GM12878 (cell line): ENCODE measurements around the gene IER5L. TPM values are rescaled to one million over a fixed set of nuclear protein-coding genes. Genes with fewer than 3 reads are reported as not detected.
A peak's percentile ranks its signal among the peaks of the same experiment; 100 is the strongest.

Source experiments
- ATAC-seq: fragments of 200-7000 bp; cut with Tn5 transposase; 3 replicates; pipeline ENCODE4 v1.9.1; 2020; ENCODE audit warnings: mild to moderate bottlenecking, moderate library complexity
- BruUV-seq: library from RNA; stranded (reverse); fragments of 400-500 nt; replicated peaks from 2 replicates; lab custom pipeline; 2021; lab: Mats Ljungman, UMichigan
- CTCF ChIA-PET: fragments of 300-600 bp; sonication (Branson Sonifier 250); formaldehyde crosslinking; extraction: SDS; loops from one replicate; lab custom pipeline; 2021; ENCODE audit warnings: inconsistent platforms; lab: Yijun Ruan, JAX
- POLR2A ChIA-PET: fragments of 350-600 bp; formaldehyde crosslinking; extraction: SDS; loops from one replicate; lab custom pipeline; 2021; ENCODE audit warnings: inconsistent platforms; lab: Charles Lee
- RAD21 ChIA-PET: fragments of 300-600 bp; sonication (Branson Sonifier 250); formaldehyde crosslinking; loops from one replicate; lab custom pipeline; 2023; ENCODE audit warnings: antibody characterized with exemption; ENCODE audit not compliant: unreplicated experiment; lab: Charles Lee
- SMC1A ChIA-PET: fragments of 300-600 bp; sonication (Branson Sonifier 250); formaldehyde crosslinking; loops from one replicate; lab custom pipeline; 2023; ENCODE audit not compliant: unreplicated experiment, uncharacterized antibody; lab: Charles Lee
- DNase-seq: peaks from one replicate; pipeline ENCODE4 v3.0.0-alpha.2; 2011; ENCODE audit warnings: low read depth, low spot score
- FAIRE-seq: peaks from 3 replicates; lab custom pipeline; 2011; peaks lifted over from hg19 to GRCh38; lab: Jason Lieb, UNC
- H2AFZ ChIP-seq: 2 replicates; pipeline ENCODE4 v1.6.0; 2011; ENCODE audit warnings: low read depth, low read length, control low read depth; ENCODE audit not compliant: control insufficient read depth
- H3K27ac ChIP-seq: 2 replicates; pipeline ENCODE4 v1.5.1; 2011; ENCODE audit warnings: control low read depth; ENCODE audit not compliant: control insufficient read depth, insufficient read depth
- H3K27me3 ChIP-seq, 2 experiments: replicated peaks in 1 of 2; 2 replicates each; pipeline versions ENCODE4 v1.6.0 to v1.6.1; 2011; ENCODE audit warnings: low read length in 1 of 2; ENCODE audit not compliant: control insufficient read depth in 2 of 2, insufficient read depth in 2 of 2
- H3K36me3 ChIP-seq, 2 experiments: 2 replicates each; pipeline ENCODE4 v1.5.1; 2011; ENCODE audit warnings: low read length in 1 of 2; ENCODE audit not compliant: control insufficient read depth in 2 of 2, insufficient read depth in 2 of 2
- H3K4me1 ChIP-seq: 2 replicates; pipeline ENCODE4 v1.6.1; 2011; ENCODE audit warnings: mild to moderate bottlenecking, low read length, moderate library complexity, mixed read lengths; ENCODE audit not compliant: control insufficient read depth, insufficient read depth
- H3K4me2 ChIP-seq: 2 replicates; pipeline ENCODE4 v1.6.0; 2011; ENCODE audit warnings: control low read depth; ENCODE audit not compliant: control insufficient read depth, insufficient read depth
- H3K4me3 ChIP-seq: fragments of 200-600 bp; sonication (generic); 2 replicates; pipeline ENCODE4 v1.5.1; 2016
- H3K79me2 ChIP-seq: 2 replicates; pipeline ENCODE4 v1.6.0; 2011; ENCODE audit warnings: low read length; ENCODE audit not compliant: control insufficient read depth, insufficient read depth
- H3K9ac ChIP-seq: 2 replicates; pipeline ENCODE4 v1.8.0; 2011; ENCODE audit warnings: low read length, control low read depth, mixed read lengths; ENCODE audit not compliant: control insufficient read depth, insufficient read depth
- H3K9me3 ChIP-seq: replicated peaks from 3 replicates; pipeline ENCODE4 v1.5.1; 2011; ENCODE audit warnings: mild to moderate bottlenecking, low read length; ENCODE audit not compliant: control insufficient read depth, insufficient read depth
- H4K20me1 ChIP-seq: 2 replicates; pipeline ENCODE4 v1.6.0; 2011; ENCODE audit not compliant: control insufficient read depth, insufficient read depth
- ATF7 ChIP-seq: fragments of 450-650 bp; IDR thresholded peaks from 2 replicates; pipeline ENCODE4 v1.6.1; 2016; ENCODE audit warnings: low read depth, mild to moderate bottlenecking
- BACH1 ChIP-seq: fragments of 450-650 bp; IDR thresholded peaks from 2 replicates; pipeline ENCODE4 v1.6.1; 2017; ENCODE audit warnings: mild to moderate bottlenecking, borderline replicate concordance
- HCFC1 ChIP-seq: fragments of 150-350 bp; IDR thresholded peaks from 2 replicates; pipeline ENCODE4 v1.6.1; 2014; ENCODE audit warnings: low read length
- HSF1 ChIP-seq: fragments of 150-350 bp; IDR thresholded peaks from 2 replicates; pipeline ENCODE4 v1.6.1; 2014; ENCODE audit warnings: mild to moderate bottlenecking, low read depth, low read length
- NR2C1 ChIP-seq: fragments of 450-650 bp; IDR thresholded peaks from 2 replicates; pipeline ENCODE4 v1.6.1; 2017; ENCODE audit warnings: antibody characterized with exemption, mild to moderate bottlenecking, moderate library complexity
- RBBP5 ChIP-seq: fragments of 200-600 bp; sonication (generic); conservative IDR thresholded peaks from 2 replicates; pipeline ENCODE4 v1.6.1; 2016
- RCOR1 ChIP-seq: conservative IDR thresholded peaks from 2 replicates; pipeline ENCODE4 v1.6.1; 2012; ENCODE audit warnings: low read depth, low read length, improper control_type of control experiment
- SPI1 ChIP-seq: IDR thresholded peaks from 2 replicates; pipeline ENCODE4 v1.6.1; 2011; ENCODE audit warnings: low read depth, mild to moderate bottlenecking, low read length, moderate library complexity, borderline replicate concordance; ENCODE audit not compliant: insufficient read depth
- TCF3 ChIP-seq: IDR thresholded peaks from 2 replicates; pipeline ENCODE4 v1.6.1; 2012; ENCODE audit warnings: low read depth, mild to moderate bottlenecking, low read length, borderline replicate concordance; ENCODE audit not compliant: insufficient read depth
- ZBED1 ChIP-seq: IDR thresholded peaks from 2 replicates; pipeline ENCODE4 v1.6.1; 2016; ENCODE audit warnings: borderline replicate concordance
- WGBS: methylation state at CpG from one replicate; pipeline ENCODE4 v1.1.6; 2016; ENCODE audit warnings: low lambda C conversion rate; ENCODE audit not compliant: insufficient replicate concordance, insufficient coverage; ENCODE audit errors: missing lambda C conversion rate; 5-methylcytosine and 5-hydroxymethylcytosine counted together
- in situ Hi-C: fragments of 300-500 bp; cut with MboI; formaldehyde crosslinking; loops from 9 replicates; pipeline ENCODE4 v1.14.3; 2018; ENCODE audit warnings: mixed read lengths
- intact Hi-C: fragments of 100-400 bp; cut with micrococcal nuclease; formaldehyde crosslinking; loops from one replicate; pipeline ENCODE4 v1.14.2; 2022; ENCODE audit not compliant: unreplicated experiment
- polyA plus RNA-seq, 11 experiments: library from polyadenylated mRNA; depleted of rRNA in 4 of 11; unstranded in 6 of 11; stranded (reverse) in 5 of 11; fragments of >200 nt; fragmentation: Nextera tagmentation in 4 of 11; fragmentation: Illumina TruSeq in 1 of 11; extraction: Ambion mirVana in 4 of 11; extraction: Trizol in 1 of 11; gene quantifications; 1 replicate in 1 of 11; 2 replicates in 10 of 11; pipeline versions ENCODE4 v1.2.1 to v1.2.3, GENCODE V29; 2011 to 2016; ENCODE audit warnings: inconsistent platforms in 2 of 11, missing spikeins in 2 of 11, low read depth in 1 of 11
- total RNA-seq, 4 experiments: library from RNA; depleted of rRNA in 3 of 4; stranded (reverse); fragments of >200 nt in 3 of 4; fragmentation: Illumina TruSeq in 1 of 4; extraction: Trizol in 1 of 4; gene quantifications; 2 replicates each; pipeline versions ENCODE4 v1.2.1 to v1.2.3, GENCODE V29; 2013 to 2021

The IER5L gene
- total and polyA plus RNA-seq, 10 of the 15 experiments (the other 5 are each of a cell fraction or from before 2014, with no cell fraction given), result 0.04 to 1.4 (median 0.17) TPM

- RAD21 ChIA-PET, result interaction anchor here (0.8 to 10.4 kb wide), 16 partner anchors 24 to 451 kb away, joined by 3 to 197 read pairs (median 8); partner anchors contain the start of genes C9orf50 and NTMT1
- H2AFZ ChIP-seq, result no peak overlapping the region
- H3K4me3 ChIP-seq, result peak overlapping the region; percentile 81; the same call in 1 of the 2 replicates
- H3K27me3 ChIP-seq, result peaks cover 2 to 3% of the 10 kb centered on the region in 2 experiments; a peak in 2 of 4 replicates
- TF ChIP-seq BACH1, result 0 out of 2 replicates have a peak, but pooled peaks have one; percentile 15
- TF ChIP-seq NR2C1, result no peak
- FAIRE-seq, result no peak
- no peaks in the 10 kb centered on the region for H3K79me2 ChIP-seq
- BruUV-seq, result no TSS peak
- WGBS, result 33% methylated on average over 23 of the region's 29 CpGs
- no peak for ATAC-seq
- CTCF ChIA-PET, result interaction anchor here (0.7 to 13.1 kb wide), 28 partner anchors 8 to 456 kb away, joined by 3 to 273 read pairs (median 8); partner anchors contain the start of genes C9orf50 and NTMT1
- no peak overlapping the region for H3K9ac ChIP-seq
- intact Hi-C loops (loop anchor here (2.0 to 10.0 kb wide), 3 partner anchors 33 to 441 kb away; no protein-coding TSS in a partner anchor), in situ Hi-C loops (loop anchor here (5.0 kb wide), 1 partner anchor 439 kb away; no protein-coding TSS in a partner anchor)
- SMC1A ChIA-PET, result interaction anchor here (0.6 to 9.1 kb wide), 14 partner anchors 11 to 454 kb away, joined by 3 to 116 read pairs (median 4); partner anchors contain the start of gene NTMT1
- H3K9me3 ChIP-seq, result no peaks in the 10 kb centered on the region
- POLR2A ChIA-PET, result interaction anchor here (0.9 to 3.0 kb wide), 5 partner anchors 11 to 423 kb away, joined by 3 to 10 read pairs (median 3); no protein-coding TSS in a partner anchor
- no peaks in the 10 kb centered on the region for H4K20me1 ChIP-seq
- no peaks in the 10 kb centered on the region for H3K36me3 ChIP-seq
- peaks cover 26% of the 10 kb centered on the region for H3K4me1 ChIP-seq
- H3K27ac ChIP-seq, result no peak overlapping the region
- no peak for DNase-seq
- H3K4me2 ChIP-seq, result peak overlapping the region; percentile 98
Measured at GRCh38 chr9:129173296-129174101, 4.6 kb downstream of the IER5L start.

GRCh38 chr9:129172816-129173215 is 5.2 kb downstream of the IER5L start:
- intact Hi-C loops, result loop anchor here (10.0 kb wide), 2 partner anchors 322 to 442 kb away; no protein-coding TSS in a partner anchor

More at GRCh38 chr9:129172816-129173215, 5.2 kb downstream of the IER5L start:
- WGBS, result 18% methylated on average over 5 of the region's 5 CpGs
- in situ Hi-C loops, result loop anchor here (5.0 kb wide), 1 partner anchor 439 kb away; no protein-coding TSS in a partner anchor
- Histone ChIP-seq H3K9ac (no peak overlapping the region), H3K9me3 (no peaks in the 10 kb centered on the region), H3K27me3 (peaks cover 2 to 3% of the 10 kb centered on the region in 2 experiments; a peak in 2 of 4 replicates), H3K4me1 (peaks cover 23% of the 10 kb centered on the region; the same call in 1 of the 2 replicates), H4K20me1 (no peaks in the 10 kb centered on the region), H3K4me2 (no peak overlapping the region), H3K4me3 (no peak overlapping the region), H3K36me3 (no peaks in the 10 kb centered on the region), H2AFZ (no peak overlapping the region), H3K27ac (no peak overlapping the region), H3K79me2 (no peaks in the 10 kb centered on the region)
- ATAC-seq (no peak), DNase-seq (no peak), FAIRE-seq (no peak)
- ChIA-PET POLR2A (interaction anchor here (1.1 kb wide), 1 partner anchor 33 kb away, joined by 3 read pairs; no protein-coding TSS in a partner anchor), CTCF (interaction anchor here (0.6 to 13.1 kb wide), 17 partner anchors 8 to 452 kb away, joined by 3 to 273 read pairs (median 9); partner anchors contain the start of gene NTMT1), RAD21 (interaction anchor here (0.5 to 10.4 kb wide), 10 partner anchors 24 to 452 kb away, joined by 3 to 197 read pairs (median 8); partner anchors contain the start of genes C9orf50 and NTMT1), SMC1A (interaction anchor here (0.9 to 9.1 kb wide), 13 partner anchors 24 to 455 kb away, joined by 3 to 116 read pairs (median 3); partner anchors contain the start of gene NTMT1)
- TF ChIP-seq SPI1 (no peak), RCOR1 (no peak), RBBP5 (no peak), TCF3 (no peak), HSF1 (no peak), HCFC1 (no peak), ZBED1 (no peak), ATF7 (no peak)
- no TSS peak for BruUV-seq
